H1 (cell line): ENCODE measurements around the gene TRPV2. TPM values are rescaled to one million over a fixed set of nuclear protein-coding genes. Genes with fewer than 3 reads are reported as not detected.

Source experiments
- CTCF ChIA-PET: fragments of 300-600 bp; sonication (Branson Sonifier 250); formaldehyde crosslinking; loops from one replicate; lab custom pipeline; 2021; ENCODE audit not compliant: partially characterized antibody; lab: Charles Lee
- POLR2A ChIA-PET: fragments of 300-600 bp; sonication (Branson Sonifier 250); formaldehyde crosslinking; loops from one replicate; lab custom pipeline; 2021; ENCODE audit warnings: inconsistent platforms; ENCODE audit not compliant: partially characterized antibody; lab: Charles Lee
- DNase-seq, 2 experiments: peaks; one replicate each; pipeline versions ENCODE4 v3.0.0 to v3.0.0-alpha.2; 2010 to 2022; ENCODE audit warnings: low spot score in 2 of 2, low read depth in 1 of 2, mixed read lengths in 1 of 2
- FAIRE-seq: peaks from 2 replicates; lab custom pipeline; 2011; peaks lifted over from hg19 to GRCh38; lab: Jason Lieb, UNC
- H2AFZ ChIP-seq: 2 replicates; pipeline ENCODE4 v1.8.1; 2012; ENCODE audit warnings: low read length, inconsistent platforms
- H2AK5ac ChIP-seq: 2 replicates; pipeline ENCODE4 v1.6.1; 2013; ENCODE audit warnings: low read depth, low read length
- H2BK120ac ChIP-seq: replicated peaks from 2 replicates; pipeline ENCODE3; 2013; ENCODE audit warnings: low read depth, low read length, inconsistent platforms
- H2BK12ac ChIP-seq: 2 replicates; pipeline ENCODE4 v1.6.1; 2013; ENCODE audit warnings: low read depth, low read length
- H2BK15ac ChIP-seq: 2 replicates; pipeline ENCODE4 v1.6.1; 2013; ENCODE audit warnings: low read length
- H2BK20ac ChIP-seq: 2 replicates; pipeline ENCODE4 v1.6.1; 2013; ENCODE audit warnings: low read length
- H2BK5ac ChIP-seq: 2 replicates; pipeline ENCODE4 v1.6.1; 2013; ENCODE audit warnings: low read depth, low read length
- H3K14ac ChIP-seq: 2 replicates; pipeline ENCODE4 v1.6.1; 2013; ENCODE audit warnings: inconsistent platforms; ENCODE audit not compliant: insufficient read length
- H3K18ac ChIP-seq: 2 replicates; pipeline ENCODE4 v1.6.1; 2013; ENCODE audit warnings: low read length; ENCODE audit errors: extremely low read depth
- H3K23ac ChIP-seq: 2 replicates; pipeline ENCODE4 v1.6.1; 2013; ENCODE audit warnings: inconsistent platforms; ENCODE audit not compliant: insufficient read length
- H3K23me2 ChIP-seq: 2 replicates; pipeline ENCODE4 v1.6.1; 2013; ENCODE audit warnings: low read depth, low read length
- H3K27ac ChIP-seq: 2 replicates; pipeline ENCODE4 v1.6.1; 2011; ENCODE audit warnings: low read depth, low read length, inconsistent platforms
- H3K27me3 ChIP-seq, 4 experiments: replicated peaks in 1 of 4; 1 replicate in 1 of 4; 2 replicates in 3 of 4; pipeline versions ENCODE4 v1.6.1 to v1.8.1; 2011 to 2013; ENCODE audit warnings: low read length in 3 of 4, mild to moderate bottlenecking in 3 of 4, inconsistent platforms in 2 of 4, mixed read lengths in 2 of 4, moderate library complexity in 1 of 4; ENCODE audit not compliant: control insufficient read depth in 3 of 4, insufficient read depth in 3 of 4; ENCODE audit errors: extremely low read depth in 1 of 4
- H3K36me3 ChIP-seq, 4 experiments: 2 replicates each; pipeline versions ENCODE4 v1.6.1 to v1.8.1; 2011 to 2013; ENCODE audit warnings: mild to moderate bottlenecking in 4 of 4, low read length in 3 of 4, moderate library complexity in 2 of 4, control low read depth in 1 of 4, inconsistent platforms in 1 of 4; ENCODE audit not compliant: insufficient read depth in 4 of 4, control insufficient read depth in 2 of 4
- H3K4ac ChIP-seq: replicated peaks from 2 replicates; pipeline ENCODE3; 2013; ENCODE audit warnings: low read length, low read depth, mixed read lengths, inconsistent platforms; ENCODE audit not compliant: insufficient read length
- H3K4me1 ChIP-seq, 4 experiments: replicated peaks in 1 of 4; 1 replicate in 1 of 4; 2 replicates in 3 of 4; pipeline versions ENCODE4 v1.6.1 to v1.8.1; 2011 to 2013; ENCODE audit warnings: low read length in 3 of 4, inconsistent platforms in 2 of 4, mixed read lengths in 1 of 4; ENCODE audit not compliant: insufficient read depth in 4 of 4, control insufficient read depth in 3 of 4
- H3K4me2 ChIP-seq, 2 experiments: 2 replicates each; pipeline versions ENCODE4 v1.6.1 to v1.8.1; 2011 to 2013; ENCODE audit warnings: low read depth in 2 of 2, low read length in 2 of 2, control low read depth in 1 of 2, inconsistent platforms in 1 of 2, mild to moderate bottlenecking in 1 of 2; ENCODE audit not compliant: insufficient read depth in 1 of 2
- H3K4me3 ChIP-seq, 4 experiments: fragments of 200-600, 300-600 bp in 1 of 4; sonication (generic), shearing (Covaris generic), sonication (Bioruptor Twin) in 1 of 4; 2 replicates each; pipeline versions ENCODE4 v1.5.1 to v1.8.1; 2011 to 2016; ENCODE audit warnings: low read length in 4 of 4, low read depth in 3 of 4, control low read depth in 2 of 4, inconsistent platforms in 2 of 4, mild to moderate bottlenecking in 2 of 4, mixed read lengths in 1 of 4, moderate library complexity in 1 of 4; ENCODE audit not compliant: insufficient read depth in 2 of 4; ENCODE audit errors: extremely low read depth in 1 of 4
- H3K56ac ChIP-seq: replicated peaks from 2 replicates; pipeline ENCODE3; 2013; ENCODE audit warnings: low read depth, mild to moderate bottlenecking, mixed read lengths, low read length, inconsistent platforms; ENCODE audit not compliant: insufficient read length
- H3K79me1 ChIP-seq: 2 replicates; pipeline ENCODE4 v1.6.1; 2013; ENCODE audit warnings: low read depth, low read length, control low read depth
- H3K79me2 ChIP-seq, 2 experiments: 2 replicates each; pipeline versions ENCODE4 v1.6.1 to v1.8.1; 2012 to 2013; ENCODE audit warnings: low read length in 2 of 2, mild to moderate bottlenecking in 2 of 2, inconsistent platforms in 1 of 2; ENCODE audit not compliant: insufficient read depth in 2 of 2, control insufficient read depth in 1 of 2
- H3K9ac ChIP-seq, 4 experiments: replicated peaks in 1 of 4; 1 replicate in 1 of 4; 2 replicates in 3 of 4; pipeline versions ENCODE4 v1.6.1 to v1.8.1; 2011 to 2013; ENCODE audit warnings: low read depth in 3 of 4, low read length in 3 of 4, control low read depth in 2 of 4, mild to moderate bottlenecking in 2 of 4, moderate library complexity in 2 of 4, inconsistent platforms in 1 of 4; ENCODE audit errors: extremely low read depth in 1 of 4
- H3K9me3 ChIP-seq, 2 experiments: 2 replicates each; pipeline versions ENCODE4 v1.6.1 to v1.8.1; 2012 to 2013; ENCODE audit warnings: mild to moderate bottlenecking in 2 of 2, moderate library complexity in 2 of 2, control low read depth in 1 of 2, inconsistent platforms in 1 of 2, low read depth in 1 of 2, low read length in 1 of 2, mixed read lengths in 1 of 2; ENCODE audit not compliant: insufficient read depth in 2 of 2
- H4K20me1 ChIP-seq, 2 experiments: replicated peaks in 1 of 2; 2 replicates each; pipeline versions ENCODE3 to v1.8.1; 2011 to 2013; ENCODE audit warnings: inconsistent platforms in 2 of 2, low read length in 2 of 2, mild to moderate bottlenecking in 1 of 2; ENCODE audit not compliant: insufficient read depth in 2 of 2, control insufficient read depth in 1 of 2
- H4K5ac ChIP-seq: 2 replicates; pipeline ENCODE4 v1.6.1; 2013; ENCODE audit warnings: low read length, low read depth, mixed read lengths, inconsistent platforms; ENCODE audit not compliant: insufficient read length
- H4K8ac ChIP-seq: 2 replicates; pipeline ENCODE4 v1.8.0; 2013; ENCODE audit warnings: mild to moderate bottlenecking, moderate library complexity, low read length, inconsistent platforms; ENCODE audit not compliant: insufficient read depth; ENCODE audit errors: extremely low read depth
- H4K91ac ChIP-seq: replicated peaks from 2 replicates; pipeline ENCODE3; 2013; ENCODE audit warnings: low read length, mixed read lengths, inconsistent platforms; ENCODE audit not compliant: insufficient read length
- SP1 ChIP-seq: IDR thresholded peaks from 2 replicates; pipeline ENCODE4 v1.6.1; 2011; ENCODE audit warnings: low read depth, low read length
- TAF1 ChIP-seq: IDR thresholded peaks from 2 replicates; pipeline ENCODE4 v1.6.1; 2011; ENCODE audit warnings: mild to moderate bottlenecking, low read depth, low read length
- WGBS, 2 experiments: shearing (Covaris generic) in 1 of 2; methylation state at CpG; one replicate each; pipeline versions ENCODE4 v1.1.6 to v1.1.7; 2013 to 2015; ENCODE audit warnings: low lambda C conversion rate in 2 of 2, mixed read lengths in 2 of 2, inconsistent platforms in 1 of 2, low coverage in 1 of 2, missing lambda C conversion rate in 1 of 2; ENCODE audit not compliant: insufficient replicate concordance in 2 of 2, insufficient coverage in 1 of 2, insufficient read length in 1 of 2; ENCODE audit errors: extremely low coverage in 1 of 2, missing lambda C conversion rate in 1 of 2; 5-methylcytosine and 5-hydroxymethylcytosine counted together
- polyA plus RNA-seq, 7 experiments: library from polyadenylated mRNA; depleted of rRNA in 3 of 7; stranded (reverse) in 5 of 7; unstranded in 2 of 7; fragments of >200 nt in 5 of 7; fragments of 200-250 nt in 2 of 7; gene quantifications; 1 replicate in 5 of 7; 2 replicates in 1 of 7; 4 replicates in 1 of 7; pipeline versions ENCODE4 v1.2.1 to v1.2.3, GENCODE V29; 2011 to 2013; ENCODE audit warnings: missing spikeins in 2 of 7, mixed read lengths in 2 of 7
- total RNA-seq: library from RNA; stranded (reverse); fragmentation: NEBNext Ultra II Directional; extraction: Animal tissue kit (Norgen Biotek cat#: 25700); gene quantifications from 2 replicates; pipeline ENCODE4 v1.2.1, GENCODE V29; 2021

The TRPV2 gene
- total and polyA plus RNA-seq, 2 of the 8 experiments (the other 6 are each of a cell fraction or from before 2014, with no cell fraction given), result 1.7 to 2.1 TPM

DNA sequence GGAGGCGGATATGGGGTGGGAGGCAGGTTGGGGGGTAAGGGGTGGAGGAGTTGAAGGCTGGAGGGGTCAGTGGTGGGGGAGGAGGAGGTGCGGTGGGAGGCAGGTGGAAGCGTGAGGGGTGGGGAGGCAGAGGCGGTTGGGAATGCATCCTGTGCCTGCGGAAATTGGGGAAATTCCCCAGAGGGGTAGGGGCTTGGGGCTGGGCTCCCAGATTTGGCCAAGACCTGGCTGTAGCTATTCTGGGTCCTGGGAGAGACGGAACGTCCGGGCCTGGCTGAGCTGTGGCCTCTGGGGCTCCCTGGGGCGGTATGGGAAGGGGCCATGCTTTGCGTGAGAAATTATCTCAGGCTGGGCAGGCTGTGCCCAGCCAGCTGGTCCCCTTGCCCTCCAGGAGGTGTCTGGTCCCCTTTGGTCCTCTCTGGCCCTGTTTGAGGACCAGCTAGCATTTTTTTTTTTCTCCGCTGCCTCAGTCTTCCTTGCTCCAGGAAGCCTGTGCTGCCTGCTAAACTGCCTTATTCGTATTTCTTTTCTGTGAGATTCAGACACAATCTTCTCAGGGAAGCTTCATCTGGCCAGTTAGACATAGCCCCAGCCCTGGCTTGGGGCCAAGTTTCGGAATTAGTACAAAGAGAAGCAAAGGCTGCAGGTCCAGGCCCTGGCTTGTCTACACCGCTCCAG lies 7.3 kb upstream of the TRPV2 start:
- H4K5ac ChIP-seq, result no peak overlapping the region
- H3K4me2 ChIP-seq, result peak overlapping the region; percentile 65 to 69
- H3K27me3 ChIP-seq, result no peaks in the 10 kb centered on the region
- H3K23ac ChIP-seq, result no peak overlapping the region
- no peaks in the 10 kb centered on the region for H3K36me3 ChIP-seq
- H3K9ac ChIP-seq, result peak overlapping the region in 2 of 4 experiments; percentile 25 to 57; a peak in 2 of 7 replicates
- H3K56ac ChIP-seq, result no peak overlapping the region
- peak overlapping the region; percentile 31; the same call in 1 of the 2 replicates for H2BK15ac ChIP-seq
- H4K91ac ChIP-seq, result no peak overlapping the region
- H3K79me1 ChIP-seq, result no peaks in the 10 kb centered on the region
- H2BK20ac ChIP-seq, result no peak overlapping the region
- TF ChIP-seq TAF1, result no peak
- 0 out of 2 replicates have a peak, but pooled peaks have one; percentile 11 for TF ChIP-seq SP1
- 46% methylated on average over 9 of the region's 14 CpGs; no CpG with 5 or more reads in 1 of the 2 experiments for WGBS, 2 experiments
- H3K18ac ChIP-seq, result peak overlapping the region; percentile 83
- H2BK5ac ChIP-seq, result peak overlapping the region; percentile 75; the same call in 1 of the 2 replicates
- H3K9me3 ChIP-seq, result no peaks in the 10 kb centered on the region
- H2AFZ ChIP-seq, result no peak overlapping the region
- no peak overlapping the region for H2AK5ac ChIP-seq
- peak overlapping the region; percentile 68 for H3K27ac ChIP-seq
- H3K23me2 ChIP-seq, result peaks cover 2% of the 10 kb centered on the region; the same call in 1 of the 2 replicates
- H3K4me1 ChIP-seq, result peaks cover 4 to 7% (median 4%) of the 10 kb centered on the region in 4 experiments; a peak in 4 of 7 replicates
- ChIA-PET POLR2A (interaction anchor here (0.8 to 3.7 kb wide), 11 partner anchors 12 to 57 kb away, joined by 3 to 40 read pairs (median 6); partner anchors contain the start of genes CENPV and UBB), CTCF (interaction anchor here (0.6 to 2.2 kb wide), 6 partner anchors 11 to 45 kb away, joined by 3 to 10 read pairs (median 6); no protein-coding TSS in a partner anchor)
- H4K8ac ChIP-seq, result no peak overlapping the region
- H4K20me1 ChIP-seq, result no peaks in the 10 kb centered on the region
- no peak overlapping the region for H2BK12ac ChIP-seq
- H3K79me2 ChIP-seq, result no peaks in the 10 kb centered on the region
- H3K4me3 ChIP-seq, result peak overlapping the region in 2 of 4 experiments; percentile 23 to 52; a peak in 4 of 8 replicates
- H2BK120ac ChIP-seq, result peak overlapping the region; percentile 59
- H3K14ac ChIP-seq, result no peak overlapping the region
- H3K4ac ChIP-seq, result no peak overlapping the region
- DNase-seq (peak in 1 of 2 experiments; percentile 69), FAIRE-seq (no peak)
